Fibroblast of skin of scalp (primary cell): ENCODE data around the gene GAL3ST1. TPM values are rescaled to one million over a fixed set of nuclear protein-coding genes. Genes with fewer than 3 reads are reported as not detected.
"Not testable (repeated sequence)": the region's sequence is repeated elsewhere in the genome, so short reads cannot be mapped to it uniquely, and the experiment has no call there.

Experiments
- DNase-seq: peaks from one replicate; pipeline ENCODE4 v3.0.0-alpha.2; 2013
- polyA plus RNA-seq, 2 experiments: library from polyadenylated mRNA; unstranded; fragments of 120-200 nt; gene quantifications; one replicate each; pipeline ENCODE4 v1.2.1, GENCODE V29; 2013; ENCODE audit not compliant: insufficient read length in 2 of 2

The GAL3ST1 gene
- polyA plus RNA-seq (2013, experiment 1 of 2; ENCODE audit: insufficient read length), result not detected
- 0.41 TPM for polyA plus RNA-seq (2013, experiment 2 of 2; ENCODE audit: insufficient read length)

- no peak for DNase-seq
Observed at GRCh38 chr22:30574095-30574981, at the start of gene GAL3ST1. GAL3ST1 (minus strand) TSS chr22:30574665; CDS start chr22:30557392, 17,273 bp downstream.

GRCh38 chr22:30619909-30620308, 45.4 kb upstream of the GAL3ST1 start:
- DNase-seq, result not testable (repeated sequence)

- no peak for DNase-seq
Observed at GRCh38 chr22:30617819-30618218, 43.4 kb upstream of the GAL3ST1 start.

GRCh38 chr22:30615543-30615954, 41.1 kb upstream of the GAL3ST1 start:
- DNase-seq, result no peak

GRCh38 chr22:30614879-30615278, 40.4 kb upstream of the GAL3ST1 start:
- DNase-seq, result no peak

GRCh38 chr22:30614268-30614667, 39.8 kb upstream of the GAL3ST1 start:
- no peak for DNase-seq

GRCh38 chr22:30612789-30613188, 38.3 kb upstream of the GAL3ST1 start:
- DNase-seq, result no peak

GRCh38 chr22:30611197-30611596, 36.7 kb upstream of the GAL3ST1 start:
- DNase-seq, result no peak

- DNase-seq, result no peak
Observed at GRCh38 chr22:30610299-30610698, 35.8 kb upstream of the GAL3ST1 start.

- peak; percentile 69 for DNase-seq
Observed at GRCh38 chr22:30609260-30610185, 35.1 kb upstream of the GAL3ST1 start.

- no peak for DNase-seq
Observed at GRCh38 chr22:30607939-30608338, 33.5 kb upstream of the GAL3ST1 start.

- no peak for DNase-seq
Observed at GRCh38 chr22:30607300-30607930, 33.0 kb upstream of the GAL3ST1 start.

GRCh38 chr22:30606455-30607299, 32.2 kb upstream of the GAL3ST1 start, which contains the start of gene TCN2:
TCN2 (plus strand) TSS chr22:30607174; CDS start chr22:30607332, 158 bp downstream.
- DNase-seq, result peak; percentile 58

- peak; percentile 44 for DNase-seq
Observed at GRCh38 chr22:30605449-30606110, 31.1 kb upstream of the GAL3ST1 start.

- no peak for DNase-seq
Observed at GRCh38 chr22:30604723-30605122, 30.3 kb upstream of the GAL3ST1 start.

GRCh38 chr22:30603801-30604200, 29.3 kb upstream of the GAL3ST1 start:
- DNase-seq, result no peak

GRCh38 chr22:30602049-30602448, 27.6 kb upstream of the GAL3ST1 start:
- DNase-seq, result peak; percentile 21

- DNase-seq, result no peak
Observed at GRCh38 chr22:30601464-30601863, 27.0 kb upstream of the GAL3ST1 start.

- DNase-seq, result no peak
Observed at GRCh38 chr22:30600921-30601320, 26.5 kb upstream of the GAL3ST1 start.

- no peak for DNase-seq
Observed at GRCh38 chr22:30598986-30599385, 24.5 kb upstream of the GAL3ST1 start.

- DNase-seq, result no peak
Observed at GRCh38 chr22:30596886-30597285, 22.4 kb upstream of the GAL3ST1 start.
